HG02763 (cell line): Measurements from ENCODE around the gene EVX1.

Experiments
- ATAC-seq: cut with Tn5 transposase; IDR thresholded peaks from one replicate; pipeline ENCODE4 v1.9.1; 2021; ENCODE audit warnings: mild to moderate bottlenecking, moderate library complexity; ENCODE audit not compliant: unreplicated experiment

Gene EVX1

GRCh38 chr7:27204851-27205322, 37.7 kb upstream of the EVX1 start:
- ATAC-seq, result no peak

DNA sequence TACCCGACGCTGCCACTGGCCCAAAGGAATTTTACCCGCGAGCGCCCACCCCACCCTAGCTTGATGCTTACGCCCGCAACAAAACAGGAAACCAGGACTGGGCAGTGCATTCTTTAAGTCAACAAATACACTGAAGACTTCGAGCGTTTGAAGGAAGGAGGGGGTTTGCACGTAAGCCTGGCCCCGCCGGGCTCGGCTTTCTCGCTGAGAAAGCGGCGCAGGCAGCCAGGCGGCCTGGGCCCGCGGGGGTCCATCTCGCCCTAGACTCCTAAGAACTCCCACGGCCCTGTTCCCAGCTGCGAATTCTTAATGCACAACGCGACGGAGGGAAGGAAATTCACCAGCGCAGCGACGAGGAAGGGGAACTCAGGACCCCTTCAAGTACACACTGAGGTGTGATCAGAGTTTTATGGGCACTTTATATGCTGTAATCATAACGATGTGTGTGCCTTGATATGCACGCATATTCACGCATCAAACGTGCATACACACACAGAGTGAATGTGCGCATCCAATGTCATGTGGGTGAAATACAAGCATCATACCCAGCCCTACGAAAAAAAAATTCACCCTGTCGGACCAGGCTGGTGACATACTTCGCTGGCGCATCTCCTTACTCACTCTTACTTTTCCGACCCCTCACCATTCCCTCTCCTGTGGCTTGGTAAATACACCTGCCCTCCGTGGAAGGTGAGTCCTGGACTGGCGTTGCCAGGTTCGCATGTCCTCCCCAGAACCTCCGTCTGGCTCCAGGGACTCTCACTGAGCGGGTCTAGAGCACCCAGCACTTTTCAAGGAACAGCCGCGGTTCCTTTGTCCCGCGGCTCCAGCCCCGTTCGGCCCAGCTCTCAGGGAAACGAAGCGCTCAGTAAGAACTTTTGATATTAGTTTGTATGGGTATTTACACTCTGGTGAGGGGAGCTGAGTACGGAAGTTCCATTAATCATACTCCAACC, 37.0 kb upstream of the EVX1 start:
- no peak for ATAC-seq

DNA sequence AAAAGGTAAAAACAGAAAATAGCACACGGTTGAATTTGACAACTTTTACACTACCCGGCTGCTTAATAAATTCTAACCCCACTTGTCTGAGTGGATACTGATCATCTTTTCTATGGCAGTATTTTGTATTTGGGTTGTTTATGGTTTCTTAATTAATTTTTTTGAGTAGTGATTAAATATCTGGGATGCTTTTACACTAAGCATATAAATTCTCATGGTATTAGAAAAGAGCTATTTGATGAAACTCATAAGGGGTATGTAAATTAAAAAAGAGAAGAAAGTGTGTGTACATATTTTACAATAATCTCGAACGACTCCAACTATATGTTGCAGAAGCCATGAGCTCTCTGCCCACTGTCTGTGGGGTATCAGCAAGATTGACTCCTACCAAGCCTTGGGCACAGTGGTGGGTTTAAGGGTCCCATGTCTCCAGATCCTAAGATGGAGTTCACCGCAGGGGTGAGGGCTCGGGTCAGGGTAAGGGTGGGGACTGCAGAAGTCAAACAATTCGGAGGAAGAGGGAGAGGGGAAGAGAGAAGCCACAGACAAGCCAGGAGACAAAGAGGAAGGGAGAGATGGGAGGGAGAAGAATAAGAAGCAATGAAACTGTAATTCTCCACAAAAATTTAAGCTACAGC, 35.1 kb upstream of the EVX1 start:
- ATAC-seq, result no peak

GRCh38 chr7:27208998-27209397, 33.6 kb upstream of the EVX1 start:
- ATAC-seq, result no peak

GRCh38 chr7:27209933-27210440, 32.6 kb upstream of the EVX1 start:
- ATAC-seq, result no peak

DNA sequence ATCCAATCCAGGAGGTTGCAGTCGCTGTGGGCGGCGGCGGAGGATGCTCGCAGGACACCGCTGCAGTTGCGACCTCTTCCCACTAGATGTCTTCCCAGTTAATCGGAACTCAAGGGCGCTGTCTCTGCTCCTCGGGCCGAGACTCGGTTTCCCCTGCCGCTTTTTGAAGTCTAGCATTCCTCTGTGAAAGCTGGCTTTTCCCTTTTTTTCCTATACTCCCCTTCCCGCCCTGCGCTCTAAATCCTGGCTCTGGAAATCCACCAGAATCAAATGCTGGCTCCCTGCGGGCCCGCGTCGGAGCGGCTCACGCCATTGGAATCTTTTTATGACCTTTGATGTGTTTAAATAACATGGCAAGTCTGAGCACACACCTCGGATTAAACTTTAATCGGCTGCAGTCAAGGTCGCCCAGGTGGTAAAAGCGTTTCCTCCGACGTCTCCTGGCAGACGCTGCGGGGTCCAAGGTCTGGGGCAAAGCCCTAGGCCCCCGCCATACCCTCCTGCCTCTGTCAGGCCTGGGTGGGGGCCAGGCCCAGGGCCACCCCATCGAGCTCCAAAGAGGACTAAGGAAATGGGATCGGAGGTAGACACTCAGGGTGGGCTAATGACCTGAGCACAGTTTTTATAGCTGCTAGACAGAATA, 32.0 kb upstream of the EVX1 start:
- no peak for ATAC-seq

DNA sequence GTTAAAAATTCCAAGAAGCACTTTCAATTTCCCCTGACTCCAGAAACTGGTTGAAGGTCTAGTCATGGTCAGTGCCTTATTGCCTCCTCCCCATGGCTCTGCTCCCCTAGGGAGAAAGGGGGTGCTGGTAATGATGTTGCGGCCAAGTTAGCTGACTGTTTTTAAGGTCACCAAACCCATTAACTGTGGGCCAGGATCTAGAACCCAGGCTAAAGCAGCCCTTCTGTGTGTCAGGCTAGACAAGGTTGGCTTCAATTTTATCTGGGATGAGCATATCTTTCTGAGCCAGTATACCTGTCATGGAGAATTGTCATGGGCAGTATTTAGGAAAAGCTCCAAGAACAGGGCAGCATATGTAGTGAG, 31.5 kb upstream of the EVX1 start:
- no peak for ATAC-seq

DNA sequence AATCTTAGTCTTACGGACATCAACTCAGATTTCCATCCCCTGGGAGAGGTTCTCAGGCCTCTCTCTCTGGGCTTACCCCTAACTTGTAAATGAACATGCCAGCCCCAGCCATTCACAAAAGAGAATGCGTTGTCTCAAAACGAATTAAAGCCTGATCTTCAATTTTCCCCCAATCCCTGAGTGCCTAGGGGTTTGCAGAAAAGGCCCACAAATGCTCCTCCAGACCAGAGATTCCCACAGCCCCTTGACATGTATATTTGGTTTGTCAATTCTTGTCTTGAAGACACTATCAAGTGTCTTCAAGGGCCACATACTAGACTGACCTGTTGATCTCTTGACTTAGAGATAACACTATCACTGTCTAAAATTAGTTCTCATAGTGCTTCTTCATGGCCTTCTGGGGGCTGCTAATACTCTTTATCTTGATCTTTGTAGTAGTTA, 30.8 kb upstream of the EVX1 start:
- no peak for ATAC-seq

DNA sequence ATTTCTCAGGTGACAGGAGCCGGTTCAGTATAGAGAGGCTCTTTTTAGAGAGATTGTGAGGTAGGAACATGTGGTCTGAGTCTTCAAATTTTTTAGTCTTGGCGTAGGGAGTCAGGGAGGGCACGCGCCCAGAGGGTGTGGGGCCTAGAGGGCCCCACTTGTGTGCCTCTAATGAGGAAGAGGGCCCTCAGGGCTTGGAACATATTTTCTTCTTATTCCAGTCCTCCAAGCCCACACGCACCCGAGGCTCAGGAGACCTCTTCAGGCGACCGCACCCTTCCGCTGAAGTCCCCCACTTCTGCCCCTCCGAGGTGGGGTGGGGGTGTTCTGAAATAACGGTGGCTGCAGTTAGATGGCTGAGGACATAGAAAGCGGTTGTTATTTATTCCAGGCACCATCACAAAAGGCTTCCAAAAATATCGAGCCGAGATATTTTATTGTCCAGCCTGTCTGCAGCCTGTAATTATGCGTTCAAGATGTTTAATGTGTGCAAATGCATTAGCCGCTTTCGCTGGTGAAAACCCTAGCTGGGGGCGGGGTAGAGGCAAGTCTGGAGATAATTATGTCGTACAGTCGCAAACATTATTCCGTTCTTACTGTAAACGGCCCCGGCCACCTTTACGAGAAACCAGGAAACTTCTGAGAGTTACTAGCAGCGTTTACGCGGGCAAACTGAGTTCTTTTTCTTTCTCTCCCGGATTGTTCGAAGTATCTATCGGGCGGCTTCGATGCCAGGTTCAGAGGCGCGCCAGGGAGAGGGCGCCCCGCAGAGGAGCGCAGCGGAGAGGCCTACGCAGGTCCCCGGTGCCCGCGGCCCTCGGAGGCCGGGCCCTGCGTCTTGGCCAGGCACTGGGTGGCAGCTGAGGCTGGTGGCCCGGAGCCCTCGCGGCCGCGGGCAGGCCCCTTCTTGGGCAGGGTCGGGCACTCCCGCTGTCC, 29.8 kb upstream of the EVX1 start:
- ATAC-seq, result no peak

DNA sequence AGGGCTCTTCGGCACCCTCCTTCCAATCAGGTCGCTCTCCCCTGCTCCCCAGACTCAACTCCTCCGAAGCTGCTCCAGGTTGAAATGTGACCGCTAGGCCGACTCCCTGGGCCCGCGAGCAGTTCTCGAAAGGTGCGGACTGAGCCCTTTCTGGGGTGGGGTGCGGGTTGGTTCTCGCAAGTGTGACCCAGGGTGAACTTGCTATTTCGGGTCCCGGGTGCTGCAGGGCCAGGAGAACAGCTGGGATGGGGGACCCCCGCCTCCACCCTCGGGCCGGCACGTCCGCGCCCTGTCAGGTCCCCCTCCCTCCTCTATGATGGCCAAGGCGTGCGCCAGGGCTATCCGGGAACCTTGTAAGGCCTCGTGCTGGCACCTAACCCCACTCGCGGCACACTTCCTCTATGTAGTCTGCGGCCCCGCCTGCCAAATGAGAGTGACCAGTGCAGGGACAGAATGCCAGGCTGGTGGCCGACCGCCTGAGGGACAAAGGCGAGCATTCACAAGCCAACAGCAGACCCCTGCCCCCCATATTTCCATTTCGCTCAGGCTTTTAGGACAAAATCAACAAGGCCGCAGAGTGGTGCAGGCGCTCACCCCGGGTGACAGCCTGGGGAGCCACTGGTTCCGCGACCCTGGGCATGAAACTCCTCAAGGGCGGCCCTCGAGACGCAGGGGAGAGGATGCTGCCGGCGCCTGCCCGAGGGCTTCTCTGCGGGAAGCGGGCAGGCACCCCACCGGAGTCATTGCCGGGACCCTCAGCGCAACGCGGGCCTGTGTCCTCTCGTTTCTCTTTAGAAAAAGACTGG, 29.0 kb upstream of the EVX1 start:
- no peak for ATAC-seq

GRCh38 chr7:27214239-27214950, 28.2 kb upstream of the EVX1 start:
- no peak for ATAC-seq

- no peak for ATAC-seq
Measured at GRCh38 chr7:27215356-27215755, 27.2 kb upstream of the EVX1 start.

DNA sequence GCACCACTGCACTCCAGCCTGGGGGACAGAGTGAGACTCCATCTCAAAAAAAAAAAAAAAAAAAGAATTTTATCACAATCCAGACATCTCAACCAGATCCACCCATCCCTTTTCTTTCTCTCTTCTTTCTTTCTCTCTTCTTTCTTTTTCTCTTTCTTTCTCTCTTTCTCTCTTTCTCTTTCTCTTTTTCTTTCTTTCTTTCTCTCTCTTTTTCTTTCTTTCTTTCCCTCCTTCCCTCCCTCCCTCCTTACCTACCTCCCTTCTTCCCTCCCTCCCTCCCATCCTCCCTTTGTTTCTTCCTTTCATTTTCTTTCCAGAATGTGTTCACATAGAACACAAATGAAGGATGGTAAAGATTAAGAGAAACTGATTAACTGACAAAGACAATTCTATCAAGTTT, 24.7 kb upstream of the EVX1 start:
- no peak for ATAC-seq

GRCh38 chr7:27219821-27220220, 22.8 kb upstream of the EVX1 start:
- no peak for ATAC-seq

- ATAC-seq, result no peak
Measured at GRCh38 chr7:27220440-27220955, 22.1 kb upstream of the EVX1 start.

DNA sequence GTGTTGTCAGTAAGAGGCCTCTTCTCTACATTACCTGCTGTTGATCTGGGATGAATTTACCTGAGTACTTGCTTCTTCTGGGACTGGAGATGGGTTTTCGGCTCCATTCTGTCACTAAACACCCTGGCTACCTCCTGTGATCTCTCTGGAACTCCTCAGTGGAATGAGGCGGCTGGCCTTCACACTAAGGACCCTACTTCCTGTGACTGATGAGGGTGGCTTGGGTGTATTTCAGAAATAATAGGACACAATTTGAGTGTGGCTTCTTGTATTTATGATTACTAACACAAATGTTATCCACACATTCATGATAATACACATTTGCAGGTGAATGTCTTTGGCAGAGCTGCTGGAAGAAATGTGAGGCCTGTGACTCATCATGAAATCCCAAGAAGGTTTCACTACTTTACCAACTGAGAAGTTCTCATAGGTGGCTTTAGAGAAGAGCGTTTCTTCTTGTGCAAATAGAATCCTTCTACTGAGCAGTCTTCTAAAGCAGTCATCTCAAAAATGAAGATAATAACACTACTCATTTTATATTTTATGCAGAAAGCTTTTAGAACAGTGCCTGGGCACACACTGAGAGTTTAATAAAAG, 21.3 kb upstream of the EVX1 start:
- ATAC-seq, result no peak

DNA sequence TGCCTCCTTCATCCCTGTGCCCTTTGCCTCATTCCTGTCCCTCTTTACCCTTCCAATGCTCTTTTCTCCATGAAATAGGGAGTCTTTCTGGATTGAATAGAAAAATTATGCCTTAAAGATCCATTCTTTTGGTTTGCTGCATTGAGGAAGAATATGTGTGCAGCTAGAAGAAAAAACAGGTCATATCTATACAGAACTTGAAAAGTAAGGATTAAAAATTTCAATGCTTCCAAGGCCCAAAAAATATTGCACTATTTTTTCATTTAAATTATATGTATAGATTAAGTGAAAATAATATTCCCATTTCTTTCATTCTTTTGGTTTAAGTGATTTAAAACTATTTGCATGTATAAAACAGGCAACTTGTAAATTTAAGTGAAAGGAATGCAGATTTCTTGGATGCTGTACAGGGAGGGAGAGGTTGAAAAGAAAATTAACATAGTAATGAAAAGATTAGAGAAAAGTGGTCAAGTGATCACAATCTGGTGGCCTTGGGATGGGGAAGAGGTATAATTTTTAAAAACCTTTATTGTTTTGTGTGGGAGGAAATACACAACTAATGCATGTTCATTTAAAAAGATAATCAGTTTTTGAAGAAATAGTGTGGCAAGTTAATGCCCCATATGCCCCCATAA, 18.5 kb upstream of the EVX1 start:
- ATAC-seq, result no peak
